ENCODE results near the gene ABR. TPM values are rescaled to one million over a fixed set of nuclear protein-coding genes. Genes with fewer than 3 reads are reported as not detected.
"Not testable (repeated sequence)": the region's sequence is repeated elsewhere in the genome, so short reads cannot be mapped to it uniquely, and the experiment has no call there.

Gene ABR
- polyA plus RNA-seq, 6 donors from 2014 or later, result 4.3 to 47.2 (median 28.1) TPM

- Mint-ChIP-seq H3K27me3 (no peaks in the 10 kb centered on the region), H3K9me3 (no peaks in the 10 kb centered on the region), H3K36me3 (no peaks in the 10 kb centered on the region), H3K4me3 (no peak overlapping the region), H3K27ac (peak overlapping the region in 3 of 6 donors; percentile 22 to 60 (median 51)), H3K4me1 (peaks cover 0 to 3% (median 0%) of the 10 kb centered on the region in 3 donors)
- ATAC-seq (ENCODE audit: low read depth in 2 of 2), result no peak
- DNase-seq, result no peak
Observed at GRCh38 chr17:1077986-1078711, 101.6 kb downstream of the ABR start.

- no peaks in the 10 kb centered on the region for H3K27me3 Mint-ChIP-seq
- no peaks in the 10 kb centered on the region for H3K36me3 Mint-ChIP-seq
Observed at GRCh38 chr17:1077581-1077985, 102.2 kb downstream of the ABR start.

DNA sequence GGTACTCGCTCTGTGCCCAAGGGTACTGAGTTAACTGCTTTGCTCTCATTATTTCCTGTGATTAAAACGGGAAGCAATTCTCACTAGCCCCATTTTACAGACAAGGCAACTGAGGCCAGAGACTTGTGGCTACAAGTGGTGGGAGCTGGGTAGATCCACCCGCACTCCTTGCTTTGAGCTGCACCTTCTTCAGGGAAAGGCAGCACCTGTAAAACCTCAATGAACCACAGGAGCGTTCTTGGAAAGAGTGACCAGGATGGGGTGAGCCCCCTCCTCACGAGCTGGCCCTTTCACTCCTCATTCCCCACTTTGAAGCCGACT, 102.8 kb downstream of the ABR start:
- Mint-ChIP-seq H3K36me3 (peaks cover 0 to 5% of the 10 kb centered on the region in 2 donors), H3K9me3 (no peaks in the 10 kb centered on the region), H3K4me1 (peaks cover 0 to 3% (median 0%) of the 10 kb centered on the region in 3 donors), H3K27ac (peak overlapping the region in 1 of 6 donors; percentile 81), H3K4me3 (no peak overlapping the region), H3K27me3 (no peaks in the 10 kb centered on the region)
- ATAC-seq (ENCODE audit: low read depth in 2 of 2) (no peak), DNase-seq (no peak)

More at GRCh38 chr17:1077581-1077985, 102.2 kb downstream of the ABR start:
- Mint-ChIP-seq H3K4me3 (peak overlapping the region in 1 of 8 donors; percentile 56), H3K4me1 (peaks cover 0 to 3% (median 0%) of the 10 kb centered on the region in 3 donors), H3K27ac (no peak overlapping the region), H3K9me3 (no peaks in the 10 kb centered on the region)
- DNase-seq (no peak), ATAC-seq (ENCODE audit: low read depth in 2 of 2) (no peak)

GRCh38 chr17:1076299-1076981, 103.3 kb downstream of the ABR start:
- H3K36me3 Mint-ChIP-seq, result peaks cover 0 to 7% of the 10 kb centered on the region in 2 donors

DNA sequence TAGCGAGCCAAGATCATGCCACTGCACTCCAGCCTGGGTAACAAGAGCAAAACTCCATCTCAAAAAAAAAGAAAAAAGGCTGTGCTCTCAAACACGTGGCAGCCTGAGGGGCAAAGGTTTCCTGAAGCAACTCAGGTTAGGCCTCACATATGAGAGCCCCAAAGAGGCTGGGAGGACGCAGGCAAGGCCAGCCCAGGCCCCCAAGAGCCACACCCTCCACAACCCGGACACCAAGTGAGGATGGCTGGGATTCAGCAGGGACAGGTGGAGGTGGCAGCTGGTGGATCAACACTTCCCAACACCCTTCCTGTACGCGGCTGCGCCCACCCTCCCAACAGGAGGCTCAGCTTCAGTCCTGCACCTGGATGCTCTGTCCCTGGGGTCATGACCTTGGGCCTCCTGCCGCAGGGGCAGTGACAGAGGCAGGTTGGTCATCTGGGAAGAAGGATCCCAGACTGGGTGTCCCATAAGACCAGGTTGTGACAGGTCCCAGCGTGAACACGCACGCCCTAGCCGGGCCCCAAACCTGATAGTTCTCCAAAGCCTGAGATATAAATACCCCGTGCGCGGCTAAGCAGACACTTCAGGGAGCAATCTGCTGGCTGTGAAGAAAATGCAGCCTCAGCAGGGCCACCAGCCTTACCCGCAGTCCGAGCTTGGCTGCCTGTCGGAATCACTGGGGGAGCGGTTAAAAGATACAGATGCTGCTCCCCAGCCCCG, 104.7 kb downstream of the ABR start:
- DNase-seq (no peak), ATAC-seq (ENCODE audit: low read depth in 2 of 2) (no peak)
- Mint-ChIP-seq H3K9me3 (no peaks in the 10 kb centered on the region), H3K36me3 (peaks cover 0 to 7% of the 10 kb centered on the region in 2 donors), H3K4me3 (no peak overlapping the region), H3K27ac (peak overlapping the region in 1 of 6 donors; percentile 42), H3K27me3 (no peaks in the 10 kb centered on the region), H3K4me1 (peaks cover 0 to 3% (median 0%) of the 10 kb centered on the region in 3 donors)

More at GRCh38 chr17:1076299-1076981, 103.3 kb downstream of the ABR start:
- H3K4me1 Mint-ChIP-seq, result peaks cover 0 to 3% (median 0%) of the 10 kb centered on the region in 3 donors
- no peaks in the 10 kb centered on the region for H3K9me3 Mint-ChIP-seq
- DNase-seq (no peak), ATAC-seq (ENCODE audit: low read depth in 2 of 2) (no peak)
- peak overlapping the region in 1 of 6 donors; percentile 81 for H3K27ac Mint-ChIP-seq
- H3K27me3 Mint-ChIP-seq, result no peaks in the 10 kb centered on the region
- H3K4me3 Mint-ChIP-seq, result no peak overlapping the region

DNA sequence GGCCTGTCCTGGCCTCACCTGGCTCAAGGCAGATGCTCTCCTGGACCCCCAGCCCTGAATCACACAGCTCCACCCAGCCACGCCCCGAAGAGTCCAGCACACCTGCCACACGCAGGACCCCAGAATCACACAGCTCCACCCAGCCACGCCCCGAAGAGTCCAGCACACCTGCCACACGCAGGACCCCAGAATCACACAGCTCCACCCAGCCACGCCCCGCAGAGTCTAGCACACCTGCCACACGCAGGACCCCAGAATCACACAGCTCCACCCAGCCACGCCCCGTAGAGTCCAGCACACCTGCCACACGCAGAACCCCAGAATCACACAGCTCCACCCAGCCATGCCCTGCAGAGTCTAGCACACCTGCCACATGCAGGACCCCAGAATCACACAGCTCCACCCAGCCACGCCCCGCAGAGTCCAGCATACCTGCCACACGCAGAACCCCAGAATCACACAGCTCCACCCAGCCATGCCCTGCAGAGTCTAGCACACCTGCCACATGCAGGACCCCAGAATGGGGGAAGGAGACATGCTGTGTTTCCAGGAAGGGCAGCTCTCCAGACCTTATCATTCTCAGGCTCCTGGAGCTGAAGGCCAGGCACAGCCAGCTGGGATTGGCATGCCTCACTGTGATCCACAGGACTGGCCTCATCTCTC, 105.7 kb downstream of the ABR start:
- not testable (repeated sequence) for H3K36me3 Mint-ChIP-seq; DNase-seq; H3K4me3 Mint-ChIP-seq; H3K9me3 Mint-ChIP-seq; H3K4me1 Mint-ChIP-seq; H3K27me3 Mint-ChIP-seq; ATAC-seq (ENCODE audit: low read depth in 2 of 2); H3K27ac Mint-ChIP-seq

DNA sequence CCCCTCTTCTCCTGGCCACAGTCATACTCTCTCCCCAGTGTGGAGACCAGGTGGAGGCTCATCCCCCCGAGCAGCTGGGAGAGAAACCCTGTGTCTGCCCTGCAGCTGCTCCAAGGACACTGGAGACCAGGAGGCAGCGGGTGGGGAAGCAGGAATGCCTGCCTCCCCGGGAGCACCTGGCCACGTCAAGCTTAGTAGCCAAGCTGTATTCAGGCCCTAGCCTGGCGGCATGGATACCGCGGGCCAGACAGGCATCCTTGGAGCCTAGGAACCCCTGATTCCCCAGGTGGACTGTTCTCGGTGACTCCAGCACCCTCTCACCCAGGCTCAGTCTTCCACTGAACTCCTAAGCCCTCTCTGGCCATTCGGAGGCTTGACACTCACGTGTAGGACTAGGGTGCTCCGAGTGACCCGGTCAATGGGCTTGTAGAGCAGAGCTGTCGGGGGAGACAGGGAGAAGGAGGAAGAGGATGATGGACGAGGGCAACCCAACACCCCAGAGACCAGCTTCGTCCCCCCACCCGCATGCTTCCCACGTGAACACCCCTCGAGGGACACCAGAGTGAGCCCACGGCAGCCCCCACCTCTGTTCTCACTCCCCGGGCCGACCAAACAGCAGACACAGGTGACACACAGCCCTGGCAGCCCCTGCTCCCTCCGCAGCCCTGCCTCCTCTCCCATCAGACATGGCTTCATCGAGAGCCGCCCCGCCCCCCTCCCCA, 106.4 kb downstream of the ABR start:
- Mint-ChIP-seq H3K36me3 (peaks cover 6 to 16% of the 10 kb centered on the region in 2 donors), H3K27me3 (no peaks in the 10 kb centered on the region), H3K4me1 (no peaks in the 10 kb centered on the region), H3K27ac (no peak overlapping the region), H3K4me3 (no peak overlapping the region), H3K9me3 (no peaks in the 10 kb centered on the region)
- ATAC-seq (ENCODE audit: low read depth in 2 of 2) (no peak), DNase-seq (no peak)

DNA sequence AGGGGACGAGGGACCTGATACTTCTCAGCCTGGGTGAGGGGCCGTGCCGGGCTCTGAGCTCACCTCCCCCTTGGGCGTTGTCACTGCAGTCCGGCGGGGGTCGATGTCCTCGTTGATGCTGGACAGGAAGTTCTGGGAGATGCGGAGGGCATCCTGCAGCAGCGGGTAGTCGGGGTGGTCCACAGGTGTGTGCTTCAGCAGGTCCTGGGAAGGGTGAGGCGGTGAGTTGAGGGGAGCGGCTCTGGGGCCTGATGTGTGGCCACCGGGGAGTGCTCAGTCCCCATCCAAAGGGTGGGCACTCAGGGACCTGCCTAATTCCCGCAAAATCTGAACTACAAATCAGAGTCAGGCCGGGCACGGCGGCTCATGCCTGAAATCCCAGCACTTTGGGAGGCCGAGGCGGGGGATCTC, 107.2 kb downstream of the ABR start:
- no peaks in the 10 kb centered on the region for H3K27me3 Mint-ChIP-seq
- peak overlapping the region in 1 of 6 donors; percentile 51 for H3K27ac Mint-ChIP-seq
- peaks cover 7 to 22% of the 10 kb centered on the region in 2 donors for H3K36me3 Mint-ChIP-seq

DNA sequence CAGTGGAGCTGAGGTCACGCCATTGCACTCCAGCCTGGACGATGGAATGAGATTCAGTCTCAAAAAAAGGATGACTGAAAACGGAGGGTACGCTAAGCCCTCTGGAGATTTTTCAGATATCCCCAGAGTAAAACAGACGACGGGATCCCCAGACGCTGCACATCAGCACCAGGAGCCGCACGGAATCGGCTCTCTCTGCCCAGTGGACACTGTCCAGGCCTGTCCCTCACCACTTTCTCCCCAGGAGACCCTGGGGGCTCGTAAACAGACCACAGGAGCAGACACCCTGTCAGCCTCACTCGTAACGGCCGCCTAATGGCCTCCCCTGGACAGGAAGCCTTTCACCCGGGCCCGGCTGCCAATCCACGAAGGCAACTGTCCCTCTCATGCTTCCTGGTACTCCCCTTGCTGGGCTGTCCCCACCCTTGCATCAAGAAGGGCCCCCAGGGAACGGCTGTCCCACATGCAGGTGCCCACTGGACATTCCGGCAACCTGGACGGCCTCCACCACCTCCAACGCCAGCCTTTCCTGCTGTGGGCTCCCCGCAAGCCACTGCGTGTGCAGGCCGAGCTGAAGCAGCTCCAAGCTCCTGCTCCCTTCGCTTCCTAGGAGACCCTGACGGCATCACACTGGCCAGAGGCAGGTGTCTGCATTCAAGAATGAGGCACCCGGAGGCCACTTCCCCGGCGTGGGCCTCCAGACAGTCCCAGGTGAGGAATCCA, 108.5 kb downstream of the ABR start:
- no peak for DNase-seq
- Mint-ChIP-seq H3K4me3 (no peak overlapping the region), H3K27me3 (no peaks in the 10 kb centered on the region), H3K36me3 (peaks cover 20 to 30% of the 10 kb centered on the region in 2 donors), H3K27ac (peak overlapping the region in 2 of 6 donors; percentile 30 to 39), H3K9me3 (peaks cover 1 to 7% (median 3%) of the 10 kb centered on the region in 7 donors), H3K4me1 (no peaks in the 10 kb centered on the region)
- ATAC-seq (ENCODE audit: low read depth in 2 of 2), result no peak

More for the DNA sequence above, 107.2 kb downstream of the ABR start:
- no peak for ATAC-seq (ENCODE audit: low read depth in 2 of 2)
- no peak for DNase-seq
- Mint-ChIP-seq H3K4me3 (no peak overlapping the region), H3K9me3 (peaks cover 0 to under 1% (median 0%) of the 10 kb centered on the region in 7 donors), H3K4me1 (no peaks in the 10 kb centered on the region)

GRCh38 chr17:1070411-1070810, 109.4 kb downstream of the ABR start:
- H3K27me3 Mint-ChIP-seq, result no peaks in the 10 kb centered on the region
- no peak overlapping the region for H3K27ac Mint-ChIP-seq
- DNase-seq, result no peak
- H3K4me3 Mint-ChIP-seq, result no peak overlapping the region
- H3K36me3 Mint-ChIP-seq, result peaks cover 24 to 39% of the 10 kb centered on the region in 2 donors
- no peak for ATAC-seq (ENCODE audit: low read depth in 2 of 2)
- no peaks in the 10 kb centered on the region for H3K4me1 Mint-ChIP-seq
- peaks cover 2 to 11% (median 5%) of the 10 kb centered on the region in 7 donors for H3K9me3 Mint-ChIP-seq

DNA sequence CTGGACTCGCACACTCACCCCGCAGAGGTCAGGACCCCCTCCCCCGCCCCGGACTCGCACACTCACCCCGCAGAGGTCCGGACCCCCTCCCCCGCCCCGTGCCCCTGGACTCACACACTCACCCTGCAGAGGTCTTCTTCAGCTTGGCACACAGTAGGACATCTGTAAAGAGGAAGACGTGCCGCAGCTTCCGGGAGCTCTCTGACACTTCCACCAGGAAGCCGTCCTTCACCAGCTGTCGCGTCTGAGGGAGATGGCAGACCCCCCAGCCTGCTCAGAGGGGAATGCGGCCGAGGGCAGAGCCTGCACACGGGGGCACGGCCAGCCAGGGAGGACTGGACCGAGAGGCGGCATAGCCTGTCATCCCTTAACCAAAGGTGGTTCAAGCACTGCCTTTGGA, 109.9 kb downstream of the ABR start:
- Mint-ChIP-seq H3K27me3 (no peaks in the 10 kb centered on the region), H3K4me3 (peak overlapping the region in 1 of 8 donors; percentile 47), H3K27ac (no peak overlapping the region), H3K4me1 (no peaks in the 10 kb centered on the region), H3K9me3 (peaks cover 2 to 11% (median 5%) of the 10 kb centered on the region in 7 donors), H3K36me3 (peaks cover 24 to 39% of the 10 kb centered on the region in 2 donors)
- no peak for DNase-seq
- no peak for ATAC-seq (ENCODE audit: low read depth in 2 of 2)

DNA sequence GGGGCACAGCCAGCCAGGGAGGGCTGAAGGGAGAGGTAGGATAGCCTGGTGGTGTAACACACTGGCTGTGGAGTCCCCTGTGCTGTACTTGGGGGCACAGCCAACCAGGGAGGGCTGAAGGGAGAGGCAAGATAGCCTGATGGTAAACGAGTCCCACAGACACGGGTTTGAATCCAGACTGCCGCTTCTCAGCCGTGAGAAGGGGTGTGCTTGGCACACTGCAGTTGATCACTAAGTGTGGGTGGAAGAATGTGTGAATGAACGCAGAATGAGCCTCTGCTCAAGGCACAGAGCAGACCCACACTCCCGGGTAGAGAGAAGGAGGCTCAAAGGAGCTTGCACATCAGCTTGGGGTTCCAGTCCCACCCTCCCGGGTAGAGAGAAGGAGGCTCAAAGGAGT, 111.4 kb downstream of the ABR start:
- no peaks in the 10 kb centered on the region for H3K4me1 Mint-ChIP-seq
- H3K27ac Mint-ChIP-seq, result peak overlapping the region in 2 of 6 donors; percentile 54 to 76
- peaks cover 24 to 39% of the 10 kb centered on the region in 2 donors for H3K36me3 Mint-ChIP-seq
- ATAC-seq (ENCODE audit: low read depth in 2 of 2) (no peak), DNase-seq (no peak)
- H3K4me3 Mint-ChIP-seq, result peak overlapping the region in 1 of 8 donors; percentile 45
- no peaks in the 10 kb centered on the region for H3K27me3 Mint-ChIP-seq
- peaks cover 2 to 11% (median 5%) of the 10 kb centered on the region in 7 donors for H3K9me3 Mint-ChIP-seq
